GM13977 (cell line): ENCODE measurements around the gene SELENOW.

Source experiments
- DNase-seq: peaks from one replicate; pipeline ENCODE4 v3.0.0; 2012; ENCODE audit warnings: low spot score
- CTCF ChIP-seq: IDR thresholded peaks from 2 replicates; pipeline ENCODE4 v1.5.1; 2012; ENCODE audit warnings: mild to moderate bottlenecking, control low read depth; ENCODE audit not compliant: insufficient read depth; ENCODE audit errors: extremely low read depth, missing control alignments
- in situ Hi-C: fragments of 300-500 bp; cut with MboI; formaldehyde crosslinking; loops from one replicate; pipeline ENCODE4 v1.12.0; 2022; ENCODE audit warnings: low sequenced_read_pairs, low pct_unique_long_range_greater_than_20kb, mixed read lengths, inconsistent platforms; ENCODE audit not compliant: unreplicated experiment

Gene SELENOW

GRCh38 chr19:47821460-47822020, 43.0 kb downstream of the SELENOW start, which contains the start of gene CRX:
TSS of gene CRX (plus strand) at chr19:47821937. CDS start at chr19:47834444, 12,507 bp downstream.
- no peak for DNase-seq
- in situ Hi-C loops = no loop called here
- no peak for TF ChIP-seq CTCF

- TF ChIP-seq CTCF = no peak
- no peak for DNase-seq
- in situ Hi-C loops = no loop called here
Measured at GRCh38 chr19:47824396-47824795, 45.9 kb downstream of the SELENOW start.

- no peak for TF ChIP-seq CTCF
- no peak for DNase-seq
- in situ Hi-C loops = no loop called here
Measured at GRCh38 chr19:47826800-47827199, 48.3 kb downstream of the SELENOW start.

GRCh38 chr19:47832723-47833122, 54.2 kb downstream of the SELENOW start:
- in situ Hi-C loops = no loop called here
- no peak for TF ChIP-seq CTCF
- no peak for DNase-seq
